Gastrocnemius medialis (tissue), 4 donors: ENCODE measurements around the gene SLFN13. TPM values are rescaled to one million over a fixed set of nuclear protein-coding genes. Genes with fewer than 3 reads are reported as not detected.
A peak's percentile ranks its signal among the peaks of the same experiment; 100 is the strongest.

ENCODE experiments used
- ATAC-seq, 2 donors: fragments of 150-250 bp; one replicate each; pipeline ENCODE4 v1.9.1; 2016
- DNase-seq, 2 donors: peaks; one replicate each; pipeline ENCODE4 v3.0.0-alpha.2; 2019
- H3K27ac ChIP-seq, 4 donors: fragments of 200-600 bp; sonication (generic); 1 replicate in 1 of 4; 2 replicates in 3 of 4; pipeline ENCODE4 v1.5.1; 2016 to 2018; ENCODE audit warnings: mild to moderate bottlenecking in 2 of 4, moderate library complexity in 1 of 4
- H3K27me3 ChIP-seq, 3 donors: fragments of 200-600 bp; sonication (generic) in 2 of 3; 1 replicate in 1 of 3; 2 replicates in 2 of 3; pipeline versions ENCODE4 v1.5.1 to v1.6.0; 2016 to 2019; ENCODE audit warnings: mild to moderate bottlenecking in 1 of 3, moderate library complexity in 1 of 3
- H3K36me3 ChIP-seq, 2 donors: fragments of 200-600 bp; sonication (generic) in 1 of 2; one replicate each; pipeline ENCODE4 v1.5.1; 2017 to 2018
- H3K4me1 ChIP-seq, 2 donors: fragments of 200-600 bp; sonication (generic) in 1 of 2; one replicate each; pipeline ENCODE4 v1.5.1; 2016 to 2017; ENCODE audit warnings: mild to moderate bottlenecking in 2 of 2
- H3K4me3 ChIP-seq, 4 donors: fragments of 200-600 bp; sonication (generic) in 3 of 4; 1 replicate in 1 of 4; 2 replicates in 3 of 4; pipeline ENCODE4 v1.5.1; 2016 to 2019; ENCODE audit warnings: mild to moderate bottlenecking in 2 of 4
- H3K9me3 ChIP-seq, 3 donors: fragments of 200-600 bp; sonication (generic) in 2 of 3; 1 replicate in 1 of 3; 2 replicates in 2 of 3; pipeline ENCODE4 v1.5.1; 2016 to 2019
- CTCF ChIP-seq, 5 experiments: fragments of 450-650 bp in 3 of 5; fragments of 200-600 bp in 2 of 5; sonication (generic) in 2 of 5; IDR thresholded peaks in 4 of 5; conservative IDR thresholded peaks in 1 of 5; 1 replicate in 4 of 5; 2 replicates in 1 of 5; pipeline ENCODE4 v1.5.1; 2016 to 2019; ENCODE audit warnings: antibody characterized with exemption in 5 of 5, mild to moderate bottlenecking in 3 of 5, moderate library complexity in 3 of 5
- POLR2A ChIP-seq, 2 donors: fragments of 450-650 bp; IDR thresholded peaks; one replicate each; pipeline ENCODE4 v1.6.1; 2017; ENCODE audit warnings: antibody characterized with exemption in 2 of 2, mild to moderate bottlenecking in 2 of 2, moderate library complexity in 2 of 2
- in situ Hi-C, 4 donors: fragments of 200-750 bp; cut with MboI; loops; one replicate each; pipeline versions ENCODE4 v1.15.0 to v1.8.0; 2017; ENCODE audit warnings: low sequenced_read_pairs in 4 of 4
- intact Hi-C: fragments of 100-400 bp; cut with DNase I; formaldehyde crosslinking; loops from one replicate; pipeline ENCODE4 v1.15.1; 2023; ENCODE audit warnings: low total_unique reads
- total RNA-seq, 4 donors: library from RNA; depleted of rRNA; stranded (reverse); fragments of >200 nt; gene quantifications; one replicate each; pipeline versions ENCODE4 v1.1.0 to v1.2.3, GENCODE V29; 2016

Gene SLFN13
- 1 to 10 TPM in 1 of 4 donors, under 1 TPM in 3; 0.05 to 1.2 (median 0.32) TPM for total RNA-seq

- in situ Hi-C loops (loop anchor here in 1 of 4 donors (25.0 kb wide), 1 partner anchor 89 kb away; the partner anchor contains the start of gene SLFN12L), intact Hi-C loops (no loop called here)
- ATAC-seq (peak in 1 of 2 donors; percentile 23), DNase-seq (peak; percentile 9 to 30)
- Histone ChIP-seq H3K36me3 (no peaks in the 10 kb centered on the region), H3K27ac (peak within 1 kb of the TSS in 3 of 4 donors; percentile 32 to 47 (median 39)), H3K27me3 (peaks cover 28 to 44% (median 32%) of the 10 kb centered on the region in 3 donors), H3K4me3 (peak within 1 kb of the TSS; percentile 51 to 74 (median 60)), H3K9me3 (no peaks in the 10 kb centered on the region), H3K4me1 (peaks cover 3 to 5% of the 10 kb centered on the region in 2 donors)
- TF ChIP-seq POLR2A (IDR thresholded peaks at IDR 0.05) (peak in 1 of 2 donors; percentile 13), CTCF (IDR thresholded peaks at IDR 0.05 in 4 of 5, conservative IDR thresholded peaks at IDR 0.05 in 1 of 5) (no peak)
These were observed at the start of gene SLFN13 for GRCh38 chr17:35448214-35448898. Gene SLFN13 (minus strand): TSS chr17:35448766. CDS start chr17:35445680, 3,086 bp downstream.

DNA sequence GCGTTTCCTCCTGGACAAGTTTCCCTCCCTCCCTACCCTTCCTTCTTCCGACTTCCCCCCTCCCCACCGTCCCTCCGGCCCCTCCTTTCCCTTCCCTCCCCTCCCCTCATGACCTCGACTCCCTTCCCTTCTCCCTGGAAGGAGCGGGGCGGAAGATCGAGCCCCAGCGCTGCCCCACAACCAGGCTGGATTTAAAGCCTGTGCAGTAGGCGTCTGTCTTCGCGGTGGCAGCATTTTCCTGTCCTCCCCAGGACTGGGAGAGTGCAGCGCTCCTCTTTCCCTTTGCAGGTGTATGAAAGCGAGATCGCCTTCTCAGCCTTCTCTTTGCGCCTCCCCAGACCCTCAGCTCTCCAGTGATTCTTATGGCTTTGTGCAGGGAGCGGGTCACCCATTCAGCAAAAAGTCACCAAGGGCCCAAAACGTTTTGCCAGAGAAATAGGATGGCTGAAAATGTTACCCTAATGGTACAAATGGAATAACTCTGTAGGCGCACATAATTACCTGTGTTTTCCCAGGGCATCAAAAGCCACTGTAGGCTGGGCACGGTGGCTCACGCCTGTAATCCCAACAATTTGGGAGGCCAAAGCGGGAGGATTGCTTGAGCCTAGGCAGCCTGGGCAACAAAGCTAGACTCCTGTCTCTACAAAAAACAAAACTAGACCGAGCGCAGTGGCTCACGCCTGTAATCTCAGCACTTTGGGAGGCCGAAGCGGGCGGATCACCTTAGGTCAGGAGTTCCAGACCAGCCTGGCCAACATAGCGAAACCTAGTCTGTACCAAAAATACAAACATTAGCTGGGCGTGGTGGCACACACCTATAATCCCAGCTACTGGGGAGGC, 48.1 kb upstream of the SLFN13 start:
- ATAC-seq: no peak
- Histone ChIP-seq H3K27me3 (peaks cover 72 to 88% (median 81%) of the 10 kb centered on the region in 3 donors), H3K4me3 (no peak overlapping the region), H3K9me3 (no peaks in the 10 kb centered on the region), H3K4me1 (peaks cover 0 to 3% of the 10 kb centered on the region in 2 donors), H3K27ac (no peak overlapping the region), H3K36me3 (no peaks in the 10 kb centered on the region)
- in situ Hi-C loops: no loop called here
- intact Hi-C loops: no loop called here
- no peak for TF ChIP-seq CTCF (IDR thresholded peaks at IDR 0.05 in 4 of 5, conservative IDR thresholded peaks at IDR 0.05 in 1 of 5)
- DNase-seq: no peak

GRCh38 chr17:35493040-35493439, 44.5 kb upstream of the SLFN13 start:
- Histone ChIP-seq H3K9me3 (no peaks in the 10 kb centered on the region), H3K4me3 (no peak overlapping the region), H3K4me1 (peaks cover 0 to 3% of the 10 kb centered on the region in 2 donors), H3K36me3 (no peaks in the 10 kb centered on the region), H3K27ac (no peak overlapping the region), H3K27me3 (peaks cover 89 to 94% (median 93%) of the 10 kb centered on the region in 3 donors)
- intact Hi-C loops (no loop called here), in situ Hi-C loops (no loop called here)
- TF ChIP-seq POLR2A (IDR thresholded peaks at IDR 0.05) (no peak), CTCF (IDR thresholded peaks at IDR 0.05 in 4 of 5, conservative IDR thresholded peaks at IDR 0.05 in 1 of 5) (no peak)
- no peak for ATAC-seq
- no peak for DNase-seq

- ATAC-seq (no peak), DNase-seq (no peak)
- H3K9me3 ChIP-seq: no peaks in the 10 kb centered on the region
- H3K36me3 ChIP-seq: no peaks in the 10 kb centered on the region
- no peak overlapping the region for H3K27ac ChIP-seq
- TF ChIP-seq CTCF (IDR thresholded peaks at IDR 0.05 in 4 of 5, conservative IDR thresholded peaks at IDR 0.05 in 1 of 5) (no peak), POLR2A (IDR thresholded peaks at IDR 0.05) (no peak)
- intact Hi-C loops: no loop called here
- H3K4me3 ChIP-seq: no peak overlapping the region
- in situ Hi-C loops: no loop called here
- H3K27me3 ChIP-seq: peaks cover 91 to 93% (median 92%) of the 10 kb centered on the region in 3 donors
- H3K4me1 ChIP-seq: peaks cover 0 to 9% of the 10 kb centered on the region in 2 donors
These were observed 42.9 kb upstream of the SLFN13 start for GRCh38 chr17:35491417-35491816.
